HuH-7.5 (cell line): ENCODE measurements around the gene GALNS.
"Not testable (repeated sequence)": the region's sequence is repeated elsewhere in the genome, so short reads cannot be mapped to it uniquely, and the experiment has no call there.

Experiments used
- DNase-seq: peaks from one replicate; pipeline ENCODE4 v3.0.0; 2011; ENCODE audit warnings: low spot score

GALNS gene

GRCh38 chr16:88889702-88890352, 33.1 kb upstream of the GALNS start:
- DNase-seq, result not testable (repeated sequence)

DNA sequence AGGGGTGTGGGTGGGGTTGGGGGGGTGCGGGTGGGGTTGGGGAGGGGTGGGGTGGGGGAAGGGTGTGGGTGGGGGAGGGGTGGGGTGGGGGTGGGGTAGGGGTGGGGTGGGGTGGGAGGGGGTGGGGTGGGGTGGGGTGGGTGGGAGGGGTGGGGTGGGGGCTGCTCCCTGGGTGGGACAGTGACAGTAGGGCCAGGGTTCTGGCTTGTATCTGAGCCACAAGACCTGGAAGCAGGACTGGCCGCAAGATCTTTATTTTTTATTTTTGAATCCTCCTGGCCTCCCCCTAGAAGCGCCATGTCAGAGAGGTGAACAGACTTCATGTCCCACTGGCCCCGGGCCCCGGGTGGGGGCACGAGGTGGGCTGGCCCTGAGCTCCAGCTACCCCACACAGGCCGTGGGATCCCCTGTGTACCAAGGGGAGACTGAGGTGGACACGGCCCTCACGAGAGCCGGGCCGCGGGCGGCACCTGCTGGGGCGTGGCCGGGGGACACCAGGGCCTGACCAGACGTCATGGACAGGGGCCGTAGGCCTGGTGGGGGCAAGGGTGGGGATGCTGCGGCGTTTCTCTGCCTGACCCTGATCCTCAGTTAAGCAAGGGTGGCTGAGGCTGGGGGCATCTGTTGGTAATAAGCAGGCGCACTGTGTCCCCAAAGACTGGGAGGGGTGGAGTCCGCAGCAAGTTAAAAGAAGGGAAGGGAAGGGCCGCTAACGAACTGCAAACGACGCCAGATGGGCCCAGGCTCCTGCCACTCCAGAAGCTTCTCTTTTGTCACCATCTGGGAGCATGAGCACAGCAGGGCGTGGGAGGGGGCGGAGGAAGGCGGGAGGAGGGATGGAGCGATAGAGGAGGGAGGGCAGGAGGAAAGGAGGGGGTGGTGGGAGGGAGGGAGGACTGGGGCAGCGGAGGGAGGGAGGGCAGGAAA, 32.0 kb upstream of the GALNS start:
- no peak for DNase-seq

- no peak for DNase-seq
These were observed 31.3 kb upstream of the GALNS start for GRCh38 chr16:88888057-88888456.

DNA sequence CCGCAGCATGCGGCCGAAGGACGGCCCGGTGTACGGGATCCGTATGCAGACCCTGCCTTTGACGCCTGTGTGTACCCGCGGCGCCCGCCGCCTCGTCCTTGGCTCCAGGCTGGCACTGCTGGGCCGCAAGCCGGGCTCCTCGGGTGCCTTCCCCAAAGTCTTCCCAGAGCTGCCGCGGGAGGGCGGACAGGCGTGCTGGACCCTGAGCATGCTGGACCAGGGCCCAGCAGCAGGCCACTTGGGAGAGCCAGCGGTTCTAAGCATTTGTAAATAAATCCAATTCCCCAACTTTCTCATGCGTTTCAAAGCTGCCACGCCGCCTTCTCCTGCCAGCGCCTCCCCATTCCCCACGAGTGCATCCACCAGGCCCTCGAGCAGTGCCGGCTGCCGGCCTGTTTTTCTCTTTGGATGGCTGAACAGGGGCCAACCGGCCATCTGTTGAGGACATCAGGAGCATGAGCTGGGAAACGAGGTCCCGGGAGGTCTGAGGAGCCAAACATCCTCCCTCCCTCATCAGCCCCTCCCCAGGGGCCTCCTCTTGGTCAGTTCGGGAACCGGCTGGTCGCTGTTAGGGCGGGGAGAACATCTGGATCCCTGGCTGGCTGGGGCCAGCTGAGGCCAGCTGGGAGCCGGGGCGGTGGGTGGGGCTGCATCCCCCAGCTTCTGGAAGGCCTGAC, 30.2 kb upstream of the GALNS start:
- DNase-seq, result no peak

GRCh38 chr16:88886420-88886844, 29.7 kb upstream of the GALNS start:
- DNase-seq, result no peak

DNA sequence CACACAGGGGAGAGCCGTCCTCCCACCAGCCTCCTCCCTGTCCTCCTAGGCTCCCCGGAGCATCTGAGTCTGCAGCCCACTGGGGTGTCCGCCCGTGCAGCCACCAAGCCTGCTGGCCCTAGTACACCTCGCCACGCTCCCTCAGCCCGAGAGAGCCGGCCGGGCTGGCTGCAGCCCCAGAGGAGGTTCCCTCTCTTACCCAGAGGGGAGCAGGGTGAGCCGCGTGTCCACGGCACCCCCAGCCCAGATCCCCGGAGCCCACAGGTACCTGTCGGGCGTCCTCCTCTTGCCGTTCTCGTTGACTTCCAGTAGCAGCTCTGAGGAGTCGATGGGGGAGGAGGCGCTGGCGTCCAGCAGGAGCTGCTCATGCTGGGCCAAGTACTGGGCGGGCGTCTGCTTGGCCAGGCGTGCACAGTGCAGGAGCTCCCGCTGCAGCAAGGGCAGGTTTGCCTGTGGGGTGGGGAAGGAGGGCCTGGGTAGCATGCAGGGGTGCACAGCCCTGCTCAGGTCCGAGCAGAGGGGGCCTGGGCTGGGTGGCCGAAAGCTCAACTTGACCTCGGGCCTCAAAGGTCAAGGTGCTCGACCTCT, 29.0 kb upstream of the GALNS start:
- no peak for DNase-seq

GRCh38 chr16:88884569-88885271, 28.0 kb upstream of the GALNS start:
- DNase-seq, result no peak

DNA sequence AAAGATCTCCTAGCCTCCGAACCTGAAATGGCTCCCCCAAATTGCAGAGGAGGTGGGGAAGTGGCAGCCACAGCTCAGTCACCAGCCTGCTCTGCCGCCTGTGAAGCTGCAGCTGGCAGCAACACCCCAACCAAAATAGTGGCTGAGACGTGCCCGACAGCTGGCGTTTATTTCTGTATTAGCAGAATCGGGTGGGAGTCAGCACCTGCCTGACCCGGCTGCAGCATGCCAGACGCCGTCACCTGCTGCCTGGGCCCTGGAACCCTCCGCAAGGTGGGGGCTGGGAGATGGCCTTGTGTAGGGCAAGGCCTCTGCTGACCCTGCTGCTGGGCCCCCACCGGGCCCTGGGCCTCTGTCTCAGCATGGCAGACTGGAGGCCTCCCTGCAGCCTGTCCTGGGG, 27.2 kb upstream of the GALNS start:
- no peak for DNase-seq

DNA sequence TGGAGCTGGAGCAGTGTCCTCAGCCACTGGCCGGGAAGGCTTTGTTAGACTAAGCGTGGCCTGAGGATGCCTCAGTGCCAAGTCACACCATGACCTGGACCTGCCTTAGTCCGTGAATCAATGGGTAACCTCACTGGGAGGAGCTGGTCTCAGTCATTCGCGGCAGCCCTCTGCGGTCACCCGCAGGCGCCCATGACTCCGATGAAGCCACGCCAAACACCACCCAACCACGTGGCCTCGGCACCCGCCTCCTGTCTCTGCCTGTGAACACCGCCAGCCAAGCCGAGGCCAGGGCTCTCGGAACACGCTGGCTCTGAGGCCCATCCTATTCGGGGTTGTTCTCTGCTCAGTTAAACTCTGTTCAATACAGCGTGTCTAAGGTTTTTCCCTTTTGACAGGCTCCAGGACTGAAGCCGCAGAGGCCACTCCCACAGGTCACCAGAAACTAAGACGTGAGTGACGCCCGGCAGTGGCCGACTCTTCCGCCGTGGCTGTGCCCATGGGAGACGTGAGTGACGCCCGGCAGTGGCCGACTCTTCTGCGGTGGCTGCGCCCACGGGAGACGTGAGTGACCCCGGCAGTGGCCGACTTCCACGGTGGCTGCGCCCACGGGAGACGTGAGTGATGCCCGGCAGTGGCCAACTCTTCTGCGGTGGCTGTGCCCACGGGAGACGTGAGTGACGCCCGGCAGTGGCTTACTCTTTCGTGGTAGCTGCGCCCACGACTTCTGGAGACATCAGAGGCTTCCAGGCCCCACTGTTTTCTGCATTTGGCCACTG, 26.6 kb upstream of the GALNS start:
- no peak for DNase-seq

- no peak for DNase-seq
These were observed 25.7 kb upstream of the GALNS start for GRCh38 chr16:88882358-88883030.

DNA sequence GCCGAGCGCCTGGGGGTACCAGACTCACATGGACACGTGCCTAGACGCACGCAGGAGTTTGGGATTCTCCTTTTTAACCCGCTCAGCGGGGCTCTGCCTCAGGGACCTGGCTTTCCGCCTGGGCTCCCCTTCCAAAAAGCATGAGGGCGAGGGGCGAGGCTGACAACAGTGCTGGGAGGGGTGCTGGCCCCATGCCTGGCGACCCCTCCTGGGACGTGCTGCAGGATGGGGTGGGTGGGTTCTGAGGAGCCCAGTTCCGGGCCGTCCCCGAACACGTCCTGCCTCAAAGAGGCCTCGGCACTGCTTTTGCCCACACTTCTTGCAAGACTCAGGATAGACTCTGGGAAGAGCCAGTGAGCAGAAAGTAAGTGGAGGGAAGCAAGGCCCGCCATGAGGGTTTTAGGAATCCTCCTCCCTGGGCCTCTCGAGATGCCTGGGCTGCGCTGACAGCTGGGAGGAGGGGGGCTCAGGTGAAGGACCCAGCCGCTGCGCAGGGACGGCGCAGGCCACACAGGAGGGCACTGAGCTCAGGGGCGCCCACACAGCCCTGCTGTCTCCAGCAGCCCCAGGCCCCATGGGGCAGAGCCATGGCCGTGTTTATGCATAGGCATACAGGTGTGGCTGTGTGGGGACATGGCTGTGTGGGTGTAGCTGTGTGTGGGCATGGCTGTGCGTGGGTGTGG, 25.1 kb upstream of the GALNS start:
- no peak for DNase-seq

GRCh38 chr16:88881007-88881615, 24.4 kb upstream of the GALNS start:
- no peak for DNase-seq

- DNase-seq, result no peak
These were observed 23.7 kb upstream of the GALNS start for GRCh38 chr16:88880226-88881006.

DNA sequence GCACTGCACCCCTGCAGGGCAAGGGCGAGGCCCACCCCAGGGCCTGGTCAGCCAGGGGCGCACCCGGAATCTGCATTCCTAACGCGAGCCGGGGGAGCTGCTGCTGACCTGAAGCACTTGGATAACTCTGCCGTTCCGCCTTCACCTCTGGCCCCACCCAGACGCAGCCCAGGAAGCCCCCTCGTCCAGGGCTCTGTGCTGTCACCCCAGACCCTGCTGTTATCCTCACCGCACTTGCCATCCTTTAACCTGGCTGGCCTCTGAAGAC, 23.0 kb upstream of the GALNS start:
- no peak for DNase-seq

- no peak for DNase-seq
These were observed 22.4 kb upstream of the GALNS start for GRCh38 chr16:88878967-88879787.

GRCh38 chr16:88878356-88878755, 21.6 kb upstream of the GALNS start:
- no peak for DNase-seq

DNA sequence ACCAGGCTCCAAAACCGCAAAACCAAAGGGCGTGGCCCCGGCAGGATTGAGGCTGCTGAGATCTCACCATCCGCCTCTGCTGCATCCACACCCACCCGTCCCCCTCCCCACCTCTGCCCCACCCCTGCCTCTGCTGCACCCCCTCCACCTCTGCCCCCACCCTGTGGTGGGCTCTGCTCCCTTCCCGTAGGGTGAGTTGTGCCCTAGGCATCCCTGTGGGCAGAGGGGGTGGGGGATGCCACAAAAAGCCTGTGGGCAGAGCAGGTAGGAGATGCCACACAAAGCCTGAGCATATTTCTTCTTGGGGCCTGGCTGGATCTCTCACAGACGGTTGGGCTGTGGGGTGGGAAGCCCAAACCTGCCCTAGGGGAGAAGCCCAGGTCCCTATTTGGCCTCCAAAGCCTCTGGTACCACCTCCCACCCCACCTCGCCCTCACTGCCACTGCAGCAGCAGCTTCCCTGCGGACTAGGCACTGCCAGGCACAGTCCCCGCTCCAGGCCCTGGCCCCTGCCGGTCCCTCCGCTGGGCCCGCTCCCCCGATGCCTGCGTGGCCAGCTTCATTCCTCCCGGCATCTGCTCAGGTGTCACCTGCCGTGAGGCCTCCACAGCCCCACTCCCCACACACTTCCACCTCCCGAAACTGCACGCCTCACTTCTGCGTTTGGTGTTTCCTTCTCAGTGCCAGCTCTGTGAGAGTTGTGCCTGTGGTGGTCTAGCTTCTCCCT, 21.0 kb upstream of the GALNS start:
- DNase-seq, result no peak
